Neural cell (in vitro differentiated cells): ENCODE measurements around the gene CCL1. TPM values are rescaled to one million over a fixed set of nuclear protein-coding genes. Genes with fewer than 3 reads are reported as not detected.

Experiments
- H2AFZ ChIP-seq: fragments of 200-600, 300-800 bp; sonication (generic), shearing (Covaris generic); 2 replicates; pipeline ENCODE4 v1.6.0; 2014; ENCODE audit warnings: low read depth, mild to moderate bottlenecking, antibody characterized with exemption, low read length, moderate library complexity
- H3F3A ChIP-seq: fragments of 200-600 bp; shearing (Covaris generic); 2 replicates; pipeline ENCODE4 v1.6.1; 2016; ENCODE audit warnings: mild to moderate bottlenecking, moderate library complexity, mixed read lengths, antibody characterized with exemption, low read length; ENCODE audit not compliant: insufficient read depth, poor library complexity, severe bottlenecking
- H3K27ac ChIP-seq: fragments of 200-600, 300-800 bp; sonication (generic), shearing (Covaris generic); 2 replicates; pipeline ENCODE4 v1.5.1; 2014; ENCODE audit warnings: mild to moderate bottlenecking, low read length, moderate library complexity
- H3K27me3 ChIP-seq: fragments of 300-800, 200-600 bp; sonication (generic), shearing (Covaris generic); 2 replicates; pipeline ENCODE4 v1.6.0; 2014; ENCODE audit warnings: mild to moderate bottlenecking, low read depth, low read length, moderate library complexity; ENCODE audit not compliant: insufficient read depth
- H3K36me3 ChIP-seq: fragments of 300-800, 200-600 bp; sonication (generic), shearing (Covaris generic); 2 replicates; pipeline ENCODE4 v1.5.1; 2014; ENCODE audit warnings: mild to moderate bottlenecking, antibody characterized with exemption, low read length, moderate library complexity; ENCODE audit not compliant: insufficient read depth
- H3K4me2 ChIP-seq: fragments of 300-800, 200-600 bp; sonication (generic), shearing (Covaris generic); 2 replicates; pipeline ENCODE4 v1.6.0; 2014; ENCODE audit warnings: mild to moderate bottlenecking, low read length
- H3K4me3 ChIP-seq: fragments of 300-800, 200-600 bp; sonication (generic), shearing (Covaris generic); 2 replicates; pipeline ENCODE4 v1.5.1; 2014; ENCODE audit warnings: mild to moderate bottlenecking, low read length, moderate library complexity
- H3K79me2 ChIP-seq: fragments of 200-600 bp; shearing (Covaris generic); replicated peaks from 2 replicates; pipeline ENCODE4 v1.6.0; 2014; ENCODE audit warnings: mild to moderate bottlenecking, low read length, moderate library complexity; ENCODE audit not compliant: insufficient read depth
- H3K9ac ChIP-seq: fragments of 300-800, 200-600 bp; sonication (generic), shearing (Covaris generic); 2 replicates; pipeline ENCODE4 v1.6.1; 2016; ENCODE audit warnings: mild to moderate bottlenecking, low read length, mixed read lengths
- H3K9me2 ChIP-seq: fragments of 200-600 bp; shearing (Covaris generic); 2 replicates; pipeline ENCODE4 v1.6.1; 2016; ENCODE audit warnings: mild to moderate bottlenecking, low read length, mixed read lengths; ENCODE audit not compliant: insufficient read depth
- H3K9me3 ChIP-seq: fragments of 200-600, 300-800 bp; sonication (generic), shearing (Covaris generic); 2 replicates; pipeline ENCODE4 v1.6.1; 2016; ENCODE audit warnings: mild to moderate bottlenecking, mixed run types, low read length, moderate library complexity, mixed read lengths
- H4K20me1 ChIP-seq: fragments of 200-600 bp; shearing (Covaris generic); 2 replicates; pipeline ENCODE4 v1.6.1; 2016; ENCODE audit warnings: mild to moderate bottlenecking, mixed run types; ENCODE audit not compliant: insufficient read depth
- CTCF ChIP-seq: fragments of 450-650 bp; IDR thresholded peaks from 2 replicates; pipeline ENCODE4 v1.5.1; 2014; ENCODE audit warnings: antibody characterized with exemption, mild to moderate bottlenecking, moderate library complexity; ENCODE audit not compliant: poor library complexity, severe bottlenecking
- EP300 ChIP-seq: fragments of 450-650 bp; conservative IDR thresholded peaks from 2 replicates; pipeline ENCODE4 v1.6.1; 2014; ENCODE audit warnings: antibody characterized with exemption, mild to moderate bottlenecking, moderate library complexity; ENCODE audit not compliant: poor library complexity, severe bottlenecking
- EZH2 ChIP-seq: fragments of 200-600, 300-800 bp; shearing (Covaris generic), sonication (generic); IDR thresholded peaks from 2 replicates; pipeline ENCODE4 v1.6.1; 2014; ENCODE audit warnings: antibody characterized with exemption, low read length, borderline replicate concordance, mild to moderate bottlenecking; ENCODE audit not compliant: insufficient read depth, poor library complexity, severe bottlenecking
- MXI1 ChIP-seq: fragments of 450-650 bp; conservative IDR thresholded peaks from 2 replicates; pipeline ENCODE4 v1.6.1; 2014; ENCODE audit warnings: antibody characterized with exemption, mild to moderate bottlenecking; ENCODE audit not compliant: poor library complexity, severe bottlenecking
- POLR2AphosphoS5 ChIP-seq: IDR thresholded peaks from 2 replicates; pipeline ENCODE4 v1.6.1; 2012
- RAD21 ChIP-seq: fragments of 450-650 bp; conservative IDR thresholded peaks from 2 replicates; pipeline ENCODE4 v1.6.1; 2014; ENCODE audit warnings: antibody characterized with exemption, mild to moderate bottlenecking, moderate library complexity
- SMC3 ChIP-seq: fragments of 450-650 bp; conservative IDR thresholded peaks from 2 replicates; pipeline ENCODE4 v1.6.1; 2014; ENCODE audit warnings: antibody characterized with exemption, mild to moderate bottlenecking, moderate library complexity; ENCODE audit not compliant: poor library complexity
- TAF1 ChIP-seq: IDR thresholded peaks from 2 replicates; pipeline ENCODE4 v1.6.1; 2012; ENCODE audit warnings: low read depth
- polyA plus RNA-seq: library from polyadenylated mRNA; depleted of rRNA; stranded (reverse); fragments of >200 nt; gene quantifications from 2 replicates; pipeline ENCODE4 v1.2.3, GENCODE V29; 2014
- TF ChIP-seq, protein P1 (sequence below): IDR thresholded peaks from 2 replicates; pipeline ENCODE4 v1.6.1; 2012; ENCODE audit warnings: borderline replicate concordance

Gene CCL1
- polyA plus RNA-seq, 1 donor from 2014 or later: not detected

DNA sequence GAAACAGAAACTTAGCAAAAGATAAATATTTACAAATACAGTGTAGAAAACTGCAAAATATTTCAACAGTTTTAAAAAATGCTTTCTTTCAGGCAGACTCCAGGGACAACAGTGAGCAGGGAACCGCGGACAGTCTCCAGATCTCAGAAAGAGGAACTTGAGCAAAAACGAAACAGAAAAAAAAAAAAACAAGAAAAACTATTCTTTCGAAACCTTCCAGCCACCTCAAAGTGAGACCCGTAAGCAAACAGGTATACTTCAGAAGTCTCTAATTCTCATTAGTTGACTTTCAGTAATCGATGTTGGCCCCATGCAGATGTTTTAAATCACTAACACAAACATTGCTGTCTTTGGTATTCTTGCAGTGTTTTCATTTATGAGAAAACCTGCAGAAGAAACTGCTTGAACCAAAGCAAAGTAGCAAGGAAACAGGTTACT is 15.7 kb upstream of the CCL1 start:
- Histone ChIP-seq H3K9me2 (no peaks in the 10 kb centered on the region), H4K20me1 (no peaks in the 10 kb centered on the region), H3K4me2 (no peak overlapping the region), H2AFZ (no peak overlapping the region), H3K36me3 (no peaks in the 10 kb centered on the region), H3K4me3 (no peak overlapping the region), H3K9me3 (no peaks in the 10 kb centered on the region), H3K79me2 (no peaks in the 10 kb centered on the region), H3F3A (no peaks in the 10 kb centered on the region), H3K27me3 (no peaks in the 10 kb centered on the region), H3K9ac (no peak overlapping the region), H3K27ac (no peak overlapping the region)
- TF ChIP-seq EZH2 (no peak), EP300 (no peak), CTCF (no peak), SMC3 (no peak), TAF1 (no peak), POLR2AphosphoS5 (no peak), MXI1 (no peak), RAD21 (no peak)
- TF ChIP-seq, protein P1, sequence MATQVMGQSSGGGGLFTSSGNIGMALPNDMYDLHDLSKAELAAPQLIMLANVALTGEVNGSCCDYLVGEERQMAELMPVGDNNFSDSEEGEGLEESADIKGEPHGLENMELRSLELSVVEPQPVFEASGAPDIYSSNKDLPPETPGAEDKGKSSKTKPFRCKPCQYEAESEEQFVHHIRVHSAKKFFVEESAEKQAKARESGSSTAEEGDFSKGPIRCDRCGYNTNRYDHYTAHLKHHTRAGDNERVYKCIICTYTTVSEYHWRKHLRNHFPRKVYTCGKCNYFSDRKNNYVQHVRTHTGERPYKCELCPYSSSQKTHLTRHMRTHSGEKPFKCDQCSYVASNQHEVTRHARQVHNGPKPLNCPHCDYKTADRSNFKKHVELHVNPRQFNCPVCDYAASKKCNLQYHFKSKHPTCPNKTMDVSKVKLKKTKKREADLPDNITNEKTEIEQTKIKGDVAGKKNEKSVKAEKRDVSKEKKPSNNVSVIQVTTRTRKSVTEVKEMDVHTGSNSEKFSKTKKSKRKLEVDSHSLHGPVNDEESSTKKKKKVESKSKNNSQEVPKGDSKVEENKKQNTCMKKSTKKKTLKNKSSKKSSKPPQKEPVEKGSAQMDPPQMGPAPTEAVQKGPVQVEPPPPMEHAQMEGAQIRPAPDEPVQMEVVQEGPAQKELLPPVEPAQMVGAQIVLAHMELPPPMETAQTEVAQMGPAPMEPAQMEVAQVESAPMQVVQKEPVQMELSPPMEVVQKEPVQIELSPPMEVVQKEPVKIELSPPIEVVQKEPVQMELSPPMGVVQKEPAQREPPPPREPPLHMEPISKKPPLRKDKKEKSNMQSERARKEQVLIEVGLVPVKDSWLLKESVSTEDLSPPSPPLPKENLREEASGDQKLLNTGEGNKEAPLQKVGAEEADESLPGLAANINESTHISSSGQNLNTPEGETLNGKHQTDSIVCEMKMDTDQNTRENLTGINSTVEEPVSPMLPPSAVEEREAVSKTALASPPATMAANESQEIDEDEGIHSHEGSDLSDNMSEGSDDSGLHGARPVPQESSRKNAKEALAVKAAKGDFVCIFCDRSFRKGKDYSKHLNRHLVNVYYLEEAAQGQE: no peak

DNA sequence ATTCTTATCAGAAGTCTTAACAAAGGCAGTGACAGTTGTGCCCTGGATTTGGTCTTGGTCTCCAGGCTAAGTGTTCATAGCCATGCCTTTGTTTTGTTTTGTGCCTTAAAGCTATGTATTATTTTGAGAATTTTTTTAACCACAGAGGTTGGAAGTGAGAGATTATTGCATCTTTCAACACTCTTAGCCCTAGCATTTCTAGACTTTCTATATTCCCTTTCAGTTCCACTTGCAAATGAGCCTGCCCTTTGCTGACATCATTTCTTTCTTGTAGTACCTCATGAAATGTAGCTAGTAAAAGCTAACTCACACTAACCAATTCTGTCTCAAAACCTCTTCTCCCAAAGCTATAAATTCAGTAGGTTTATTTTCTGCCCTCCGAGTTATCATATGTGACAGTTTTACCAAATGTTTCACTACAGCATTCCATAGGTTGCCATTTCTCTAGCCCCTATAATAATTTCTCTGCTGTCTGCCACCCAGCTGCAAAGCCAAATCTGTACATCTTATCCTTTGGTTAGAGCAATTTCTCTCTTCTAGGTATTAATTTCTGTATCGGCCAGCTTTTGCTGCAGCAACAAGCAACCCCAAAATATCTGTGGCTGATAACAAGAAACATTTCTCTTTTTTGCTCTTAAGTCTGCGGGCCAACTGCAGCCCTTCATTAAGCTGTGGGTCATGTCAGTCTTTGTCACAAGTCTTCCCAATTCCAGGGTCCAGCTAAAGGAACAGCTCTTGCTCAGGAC is 14.2 kb upstream of the CCL1 start:
- TF ChIP-seq RAD21 (no peak), SMC3 (no peak), EZH2 (no peak), POLR2AphosphoS5 (no peak), EP300 (no peak), TAF1 (no peak), CTCF (no peak), MXI1 (no peak)
- TF ChIP-seq, protein P1: no peak
- no peaks in the 10 kb centered on the region for H3K79me2 ChIP-seq
- H3K9me3 ChIP-seq: no peaks in the 10 kb centered on the region
- H3K36me3 ChIP-seq: no peaks in the 10 kb centered on the region
- H2AFZ ChIP-seq: no peak overlapping the region
- no peaks in the 10 kb centered on the region for H3F3A ChIP-seq
- no peaks in the 10 kb centered on the region for H4K20me1 ChIP-seq
- no peaks in the 10 kb centered on the region for H3K27me3 ChIP-seq
- H3K27ac ChIP-seq: no peak overlapping the region
- no peak overlapping the region for H3K9ac ChIP-seq
- H3K4me3 ChIP-seq: no peak overlapping the region
- no peak overlapping the region for H3K4me2 ChIP-seq
- no peaks in the 10 kb centered on the region for H3K9me2 ChIP-seq
